ENCODE measurements around the gene SLC43A3. TPM values are rescaled to one million over a fixed set of nuclear protein-coding genes. Genes with fewer than 3 reads are reported as not detected.

The SLC43A3 gene
- total RNA-seq, 1 donor from 2014 or later: 10.8 TPM

DNA sequence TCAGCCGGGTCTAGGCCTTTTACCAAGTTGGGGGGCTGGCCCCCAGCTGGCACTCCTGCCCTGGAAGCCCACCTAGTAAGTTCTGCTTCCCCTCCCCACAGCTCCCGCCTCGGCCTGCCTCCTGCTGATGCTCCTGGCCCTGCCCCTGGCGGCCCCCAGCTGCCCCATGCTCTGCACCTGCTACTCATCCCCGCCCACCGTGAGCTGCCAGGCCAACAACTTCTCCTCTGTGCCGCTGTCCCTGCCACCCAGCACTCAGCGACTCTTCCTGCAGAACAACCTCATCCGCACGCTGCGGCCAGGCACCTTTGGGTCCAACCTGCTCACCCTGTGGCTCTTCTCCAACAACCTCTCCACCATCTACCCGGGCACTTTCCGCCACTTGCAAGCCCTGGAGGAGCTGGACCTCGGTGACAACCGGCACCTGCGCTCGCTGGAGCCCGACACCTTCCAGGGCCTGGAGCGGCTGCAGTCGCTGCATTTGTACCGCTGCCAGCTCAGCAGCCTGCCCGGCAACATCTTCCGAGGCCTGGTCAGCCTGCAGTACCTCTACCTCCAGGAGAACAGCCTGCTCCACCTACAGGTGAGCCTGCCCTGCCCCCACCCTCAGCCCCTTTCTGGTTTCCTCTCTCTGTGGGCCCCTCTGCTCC lies 40.7 kb upstream of the SLC43A3 start:
- H3K4me1 Mint-ChIP-seq (ENCODE audit: low read depth, unreplicated experiment): peaks cover 27% of the 10 kb centered on the region
- no peaks in the 10 kb centered on the region for H3K36me3 Mint-ChIP-seq (ENCODE audit: unreplicated experiment)
- peak overlapping the region; percentile 68 for H3K4me3 Mint-ChIP-seq (ENCODE audit: unreplicated experiment)
- no peak for DNase-seq
- peaks cover 6% of the 10 kb centered on the region for H3K27me3 Mint-ChIP-seq (ENCODE audit: unreplicated experiment)
- peaks cover 16% of the 10 kb centered on the region for H3K9me3 Mint-ChIP-seq (ENCODE audit: unreplicated experiment)
- TF ChIP-seq, protein P1, sequence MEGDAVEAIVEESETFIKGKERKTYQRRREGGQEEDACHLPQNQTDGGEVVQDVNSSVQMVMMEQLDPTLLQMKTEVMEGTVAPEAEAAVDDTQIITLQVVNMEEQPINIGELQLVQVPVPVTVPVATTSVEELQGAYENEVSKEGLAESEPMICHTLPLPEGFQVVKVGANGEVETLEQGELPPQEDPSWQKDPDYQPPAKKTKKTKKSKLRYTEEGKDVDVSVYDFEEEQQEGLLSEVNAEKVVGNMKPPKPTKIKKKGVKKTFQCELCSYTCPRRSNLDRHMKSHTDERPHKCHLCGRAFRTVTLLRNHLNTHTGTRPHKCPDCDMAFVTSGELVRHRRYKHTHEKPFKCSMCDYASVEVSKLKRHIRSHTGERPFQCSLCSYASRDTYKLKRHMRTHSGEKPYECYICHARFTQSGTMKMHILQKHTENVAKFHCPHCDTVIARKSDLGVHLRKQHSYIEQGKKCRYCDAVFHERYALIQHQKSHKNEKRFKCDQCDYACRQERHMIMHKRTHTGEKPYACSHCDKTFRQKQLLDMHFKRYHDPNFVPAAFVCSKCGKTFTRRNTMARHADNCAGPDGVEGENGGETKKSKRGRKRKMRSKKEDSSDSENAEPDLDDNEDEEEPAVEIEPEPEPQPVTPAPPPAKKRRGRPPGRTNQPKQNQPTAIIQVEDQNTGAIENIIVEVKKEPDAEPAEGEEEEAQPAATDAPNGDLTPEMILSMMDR (IDR thresholded peaks at IDR 0.05; ENCODE audit: partially characterized antibody, unreplicated experiment): no peak
- H3K27ac Mint-ChIP-seq (ENCODE audit: unreplicated experiment): no peak overlapping the region

DNA sequence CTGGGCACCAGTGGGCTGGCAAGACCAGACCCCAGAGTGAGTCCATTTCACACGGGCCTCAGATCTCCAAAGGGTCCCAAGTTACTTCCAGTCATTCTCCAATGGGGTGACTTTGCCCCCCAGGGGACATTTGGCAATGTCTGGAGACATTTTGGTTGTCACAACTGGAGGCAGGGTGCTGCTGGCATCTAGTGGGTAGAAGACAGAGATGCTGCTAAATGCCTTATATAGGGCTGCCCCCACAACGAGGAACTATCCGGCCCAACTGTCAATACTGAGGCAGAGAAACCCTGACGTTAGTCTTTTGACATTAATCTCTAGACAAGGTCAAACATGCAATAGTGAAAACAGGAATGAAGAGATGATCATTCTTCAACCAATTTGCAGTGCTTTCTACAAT lies 39.8 kb upstream of the SLC43A3 start:
- Mint-ChIP-seq H3K4me1 (ENCODE audit: low read depth, unreplicated experiment) (peaks cover 30% of the 10 kb centered on the region), H3K36me3 (ENCODE audit: unreplicated experiment) (no peaks in the 10 kb centered on the region), H3K9me3 (ENCODE audit: unreplicated experiment) (peaks cover 20% of the 10 kb centered on the region), H3K27me3 (ENCODE audit: unreplicated experiment) (peaks cover 5% of the 10 kb centered on the region), H3K4me3 (ENCODE audit: unreplicated experiment) (no peak overlapping the region), H3K27ac (ENCODE audit: unreplicated experiment) (no peak overlapping the region)
- no peak for DNase-seq
- TF ChIP-seq, protein P1 (IDR thresholded peaks at IDR 0.05; ENCODE audit: partially characterized antibody, unreplicated experiment): no peak

DNA sequence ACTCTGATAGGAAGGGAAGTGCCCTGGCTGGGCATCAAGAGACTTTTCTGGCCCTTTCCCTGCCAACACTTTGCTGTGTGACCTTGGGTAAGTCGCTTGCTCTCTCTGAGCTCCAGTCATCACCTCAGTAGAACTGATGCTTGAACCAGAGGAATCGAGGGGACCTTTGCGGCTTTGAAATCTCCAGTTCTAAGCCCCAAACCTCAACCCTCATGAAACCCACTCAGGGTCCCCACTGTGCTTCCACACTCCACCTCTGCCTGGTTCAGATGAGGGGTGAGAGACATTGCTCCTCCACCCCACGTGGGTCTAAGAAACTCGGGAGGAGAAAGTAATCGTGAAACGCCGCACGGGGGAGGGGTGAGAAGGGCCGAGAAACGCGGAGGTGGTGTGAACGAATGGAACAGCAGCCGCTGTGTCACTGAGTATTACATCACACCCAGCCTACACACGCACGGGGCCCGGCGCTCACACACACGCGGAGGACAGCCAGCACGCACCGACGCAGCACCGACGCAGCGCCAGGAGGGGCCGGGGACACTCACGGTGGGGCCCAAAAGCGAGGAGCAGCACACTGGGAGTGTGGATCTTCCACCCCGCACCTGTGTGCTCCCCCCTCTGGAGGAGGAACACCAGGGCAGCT lies 37.7 kb upstream of the SLC43A3 start:
- H3K27me3 Mint-ChIP-seq (ENCODE audit: unreplicated experiment): peaks cover 8% of the 10 kb centered on the region
- TF ChIP-seq, protein P1 (IDR thresholded peaks at IDR 0.05; ENCODE audit: partially characterized antibody, unreplicated experiment): no peak
- H3K4me1 Mint-ChIP-seq (ENCODE audit: low read depth, unreplicated experiment): peaks cover 31% of the 10 kb centered on the region

DNA sequence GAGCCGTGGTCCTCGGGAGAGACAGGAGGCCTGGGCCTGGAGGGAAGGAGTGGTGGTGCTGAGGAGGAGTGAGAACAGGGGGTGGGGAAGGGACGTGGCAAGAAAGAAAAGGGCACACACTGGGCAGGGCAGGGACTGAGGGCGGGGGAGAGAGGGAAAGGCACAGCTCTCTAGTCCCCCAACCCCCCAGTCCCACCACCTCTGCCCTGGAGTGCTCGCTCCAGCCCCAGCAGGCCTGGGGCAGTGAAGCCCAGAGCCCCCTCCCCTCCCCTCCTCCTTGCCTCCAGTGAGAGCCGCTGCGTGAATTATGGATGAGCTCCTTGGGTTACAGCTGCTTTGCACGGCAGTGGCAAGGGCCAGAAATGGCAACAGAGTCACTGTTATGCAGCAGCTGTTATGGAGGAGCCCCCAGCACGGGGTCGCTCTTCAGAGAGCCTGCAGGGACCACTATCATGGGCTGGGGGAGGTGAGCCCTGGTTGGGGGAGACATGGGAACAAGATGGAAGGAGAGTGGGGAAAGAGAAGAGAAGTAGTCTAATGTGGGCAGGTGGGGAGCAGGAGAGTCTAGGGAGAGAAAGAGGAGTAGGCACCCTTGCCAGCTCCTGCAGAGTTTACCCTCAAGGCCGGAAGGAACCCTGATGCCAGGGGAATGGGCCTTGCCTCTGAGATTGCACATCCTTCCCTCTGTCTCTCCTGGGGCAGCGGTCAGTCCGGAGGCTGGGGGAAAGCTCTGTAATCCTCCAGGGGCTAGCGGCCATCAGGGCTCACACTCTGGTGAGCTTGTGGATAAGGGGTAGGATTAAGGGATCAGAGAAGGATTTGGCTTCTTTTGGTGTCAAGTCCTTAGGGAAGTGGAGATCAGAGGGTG lies 37.0 kb upstream of the SLC43A3 start:
- Mint-ChIP-seq H3K36me3 (ENCODE audit: unreplicated experiment) (no peaks in the 10 kb centered on the region), H3K4me3 (ENCODE audit: unreplicated experiment) (peak overlapping the region; percentile 91), H3K4me1 (ENCODE audit: low read depth, unreplicated experiment) (peaks cover 33% of the 10 kb centered on the region), H3K9me3 (ENCODE audit: unreplicated experiment) (peaks cover 25% of the 10 kb centered on the region), H3K27ac (ENCODE audit: unreplicated experiment) (peak overlapping the region; percentile 99), H3K27me3 (ENCODE audit: unreplicated experiment) (peaks cover 11% of the 10 kb centered on the region)
- peak; percentile 77 for DNase-seq
- TF ChIP-seq, protein P1 (IDR thresholded peaks at IDR 0.05; ENCODE audit: partially characterized antibody, unreplicated experiment): no peak

More for the DNA sequence above, 37.7 kb upstream of the SLC43A3 start:
- Mint-ChIP-seq H3K9me3 (ENCODE audit: unreplicated experiment) (peaks cover 22% of the 10 kb centered on the region), H3K27ac (ENCODE audit: unreplicated experiment) (peak overlapping the region; percentile 99), H3K4me3 (ENCODE audit: unreplicated experiment) (peak overlapping the region; percentile 91), H3K36me3 (ENCODE audit: unreplicated experiment) (no peaks in the 10 kb centered on the region)
- DNase-seq: no peak
